NCI-H510A (cell line): ENCODE data around the gene ARHGAP21.
"Not testable (repeated sequence)": the region's sequence is repeated elsewhere in the genome, so short reads cannot be mapped to it uniquely, and the experiment has no call there.

Experiments used
- DNase-seq: peaks from one replicate; lab custom pipeline; 2025; lab: John Stamatoyannopoulos, UW

The ARHGAP21 gene

GRCh38 chr10:24683554-24683953 is 40.1 kb downstream of the ARHGAP21 start:
- DNase-seq: no peak

GRCh38 chr10:24681572-24682088 is 42.1 kb downstream of the ARHGAP21 start:
- DNase-seq: no peak

- no peak for DNase-seq
Observed at GRCh38 chr10:24680647-24681524, 42.8 kb downstream of the ARHGAP21 start.

GRCh38 chr10:24678757-24679156 is 44.9 kb downstream of the ARHGAP21 start:
- no peak for DNase-seq

GRCh38 chr10:24674892-24675632 is 48.6 kb downstream of the ARHGAP21 start:
- DNase-seq: no peak

GRCh38 chr10:24670964-24671670 is 52.6 kb downstream of the ARHGAP21 start:
- no peak for DNase-seq

- no peak for DNase-seq
Observed at GRCh38 chr10:24669285-24669852, 54.3 kb downstream of the ARHGAP21 start.

- DNase-seq: no peak
Observed at GRCh38 chr10:24668247-24668646, 55.4 kb downstream of the ARHGAP21 start.

- DNase-seq: no peak
Observed at GRCh38 chr10:24664991-24665390, 58.7 kb downstream of the ARHGAP21 start.

GRCh38 chr10:24661376-24661775 is 62.3 kb downstream of the ARHGAP21 start:
- DNase-seq: no peak

GRCh38 chr10:24658319-24658718 is 65.4 kb downstream of the ARHGAP21 start:
- DNase-seq: not testable (repeated sequence)

- not testable (repeated sequence) for DNase-seq
Observed at GRCh38 chr10:24656326-24656725, 67.4 kb downstream of the ARHGAP21 start.

GRCh38 chr10:24652381-24652957 is 71.2 kb downstream of the ARHGAP21 start:
- DNase-seq: no peak

- no peak for DNase-seq
Observed at GRCh38 chr10:24651923-24652322, 71.8 kb downstream of the ARHGAP21 start.

- DNase-seq: no peak
Observed at GRCh38 chr10:24650669-24651391, 72.9 kb downstream of the ARHGAP21 start.

GRCh38 chr10:24645784-24646183 is 77.9 kb downstream of the ARHGAP21 start:
- no peak for DNase-seq

GRCh38 chr10:24645022-24645421 is 78.7 kb downstream of the ARHGAP21 start:
- no peak for DNase-seq

- no peak for DNase-seq
Observed at GRCh38 chr10:24643679-24644209, 79.9 kb downstream of the ARHGAP21 start.

GRCh38 chr10:24642921-24643678 is 80.6 kb downstream of the ARHGAP21 start:
- DNase-seq: peak; percentile 19

- DNase-seq: no peak
Observed at GRCh38 chr10:24639124-24639523, 84.6 kb downstream of the ARHGAP21 start.
